Left kidney (tissue), 2 donors: ENCODE results near the gene PSAP. TPM values are rescaled to one million over a fixed set of nuclear protein-coding genes. Genes with fewer than 3 reads are reported as not detected.

ENCODE experiments used
- DNase-seq: peaks from one replicate; pipeline ENCODE4 v3.0.0-alpha.2; 2013
- polyA plus RNA-seq: library from polyadenylated mRNA; unstranded; fragments of 120-200 nt; gene quantifications from one replicate; pipeline ENCODE4 v1.2.1, GENCODE V29; 2013; ENCODE audit not compliant: insufficient read length

Gene PSAP
- polyA plus RNA-seq, 1 donor = 769 TPM

DNA sequence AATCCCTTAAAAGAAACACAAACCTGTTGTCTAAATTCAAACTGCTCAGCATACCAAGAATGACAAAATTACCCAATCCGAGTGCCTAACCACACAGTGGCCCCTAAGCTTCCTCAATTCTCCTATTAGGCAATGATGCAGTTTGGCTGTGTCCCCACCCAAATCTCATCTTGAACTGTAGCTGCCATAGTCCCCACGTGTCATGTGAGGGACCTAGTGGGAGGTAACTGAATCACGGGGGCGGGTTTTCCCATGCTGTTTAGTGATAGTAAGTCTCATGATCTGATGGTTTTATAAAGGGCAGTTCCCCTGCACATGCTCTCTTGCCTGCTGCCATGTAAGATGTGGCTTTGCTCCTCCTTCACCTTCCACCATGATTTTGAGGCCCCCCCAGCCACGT, 21.9 kb downstream of the PSAP start:
- DNase-seq = no peak

DNA sequence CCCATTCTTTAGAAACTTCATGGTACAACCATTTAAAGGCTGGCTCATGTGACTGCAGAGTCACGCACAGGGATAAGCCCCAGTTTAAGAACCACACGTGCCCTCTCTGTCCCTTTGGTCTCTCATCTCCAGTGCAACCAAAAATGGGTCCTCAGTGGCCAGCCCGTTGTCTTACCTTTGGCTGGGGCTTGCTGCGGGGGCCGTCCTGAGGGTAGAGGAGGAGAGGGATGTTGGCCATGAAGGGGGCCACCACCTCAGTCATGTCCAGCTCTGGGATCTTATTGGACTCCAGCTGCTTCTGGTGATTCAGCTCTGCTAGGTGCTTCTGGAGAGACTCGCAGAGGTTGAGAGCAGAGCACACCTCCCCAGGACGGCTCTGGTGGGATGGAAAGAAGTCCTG, 22.3 kb downstream of the PSAP start:
- DNase-seq = no peak

DNA sequence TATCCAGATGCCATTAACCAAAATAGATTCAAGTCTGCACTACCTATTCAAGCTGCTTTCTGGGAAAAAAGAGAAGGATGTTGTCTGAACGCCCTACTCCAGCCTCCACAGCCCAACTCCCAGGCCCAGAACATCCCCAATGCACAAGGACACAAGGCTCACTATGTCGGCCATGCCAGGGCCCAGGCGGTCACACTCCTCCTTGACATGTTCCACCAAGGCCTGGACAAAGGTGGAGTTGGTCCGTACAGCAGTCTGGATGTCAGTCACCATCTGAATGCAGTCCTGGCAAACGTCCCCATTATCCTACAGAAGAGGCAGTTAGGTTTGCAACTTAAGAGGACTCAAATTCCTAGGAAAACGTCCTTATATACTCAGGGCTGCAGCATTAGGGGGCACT, 23.2 kb downstream of the PSAP start:
- no peak for DNase-seq

DNA sequence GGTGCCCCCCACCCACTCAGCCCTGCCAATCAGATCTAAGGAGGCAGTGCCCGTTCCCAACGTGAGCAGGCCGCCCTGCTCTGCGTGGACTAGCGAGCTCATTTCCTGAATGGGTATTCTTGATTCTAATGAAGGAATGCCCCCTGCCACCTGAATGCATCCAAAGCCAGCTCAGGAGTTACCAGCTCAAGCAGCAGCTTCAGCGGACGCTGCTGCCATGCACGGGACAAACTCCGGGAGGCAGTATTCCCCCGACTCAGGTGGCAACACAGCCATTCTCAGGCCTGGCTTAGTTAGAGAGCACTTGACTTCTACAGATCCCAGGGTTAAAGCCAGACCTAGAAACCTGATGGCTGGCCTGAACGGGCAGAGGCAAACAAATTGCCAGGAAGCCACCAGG, 25.8 kb downstream of the PSAP start:
- DNase-seq = no peak

DNA sequence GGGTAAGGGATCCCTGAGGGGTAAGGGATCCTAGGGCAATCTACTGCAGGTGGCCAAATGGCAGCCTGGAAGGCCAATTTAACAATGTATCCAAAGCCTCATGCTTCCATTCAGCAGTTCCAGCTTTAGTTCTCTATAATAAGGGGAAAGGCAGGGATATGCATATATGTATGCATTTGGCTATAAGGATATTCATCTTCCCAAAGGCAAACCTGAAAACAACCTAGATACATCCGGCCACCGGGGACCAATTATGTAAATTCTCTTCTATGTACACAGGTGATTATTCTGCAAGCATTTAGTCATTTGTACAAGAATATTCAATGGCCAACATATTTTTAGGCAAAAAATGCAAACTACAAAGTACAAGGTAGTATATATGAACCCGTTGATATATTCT, 26.7 kb downstream of the PSAP start:
- no peak for DNase-seq

DNA sequence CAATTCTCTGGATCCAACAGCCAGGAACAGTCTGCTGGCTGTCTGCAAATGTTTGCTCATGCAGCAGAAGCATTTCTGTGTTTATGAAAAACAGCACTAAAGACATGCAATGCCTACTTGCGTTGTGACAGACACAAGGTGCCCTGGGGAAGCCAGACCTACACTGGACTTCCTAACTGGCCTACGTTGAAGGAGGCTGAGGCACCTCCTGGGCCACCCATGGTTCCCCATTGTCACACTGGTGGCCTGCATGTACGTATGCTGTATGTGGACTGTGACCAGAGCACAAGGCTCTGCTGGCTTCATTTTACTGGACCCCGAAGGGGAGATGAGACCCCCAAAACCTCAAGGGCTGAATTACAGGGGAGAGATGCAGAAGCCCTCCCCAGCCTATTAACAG, 27.7 kb downstream of the PSAP start:
- no peak for DNase-seq

DNA sequence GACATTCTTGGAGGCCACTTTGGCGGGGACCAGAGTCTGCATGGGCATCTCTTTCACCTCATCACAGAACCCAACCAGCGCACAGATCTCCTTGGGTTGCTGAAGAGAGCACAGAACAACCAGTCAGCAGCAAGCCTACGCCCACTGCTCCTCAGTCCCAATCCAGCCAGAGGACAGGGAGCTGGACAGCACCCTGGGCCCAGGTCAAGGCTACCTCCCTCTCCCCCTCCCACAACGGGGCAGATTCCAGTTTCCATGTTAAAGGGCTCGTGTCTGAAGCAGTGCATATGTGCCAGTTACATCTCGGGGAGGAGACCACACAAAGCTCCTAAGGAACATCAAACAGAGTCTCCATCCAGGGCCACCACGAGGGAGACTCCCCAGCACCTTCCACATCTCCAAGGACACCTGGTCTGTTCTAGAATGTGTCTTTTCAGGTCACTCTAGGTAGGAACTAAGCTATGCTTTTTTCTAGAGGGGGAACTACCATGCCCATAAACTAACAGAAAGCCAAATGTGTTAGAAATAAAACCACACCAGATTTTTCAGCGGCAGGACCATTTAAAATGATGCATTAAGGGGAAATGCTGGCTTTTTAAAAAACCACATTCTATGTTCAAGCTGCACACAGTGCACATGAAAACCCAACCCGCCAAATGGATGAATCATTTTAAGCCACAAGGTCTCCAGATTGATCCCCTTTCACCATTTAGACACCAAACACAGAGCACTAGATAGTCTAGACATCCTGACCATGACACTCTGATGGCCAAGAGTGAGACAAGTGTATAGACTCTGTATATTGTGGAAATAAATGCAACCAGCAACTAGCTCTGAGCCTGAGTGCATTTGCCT, 28.9 kb downstream of the PSAP start:
- DNase-seq = no peak

DNA sequence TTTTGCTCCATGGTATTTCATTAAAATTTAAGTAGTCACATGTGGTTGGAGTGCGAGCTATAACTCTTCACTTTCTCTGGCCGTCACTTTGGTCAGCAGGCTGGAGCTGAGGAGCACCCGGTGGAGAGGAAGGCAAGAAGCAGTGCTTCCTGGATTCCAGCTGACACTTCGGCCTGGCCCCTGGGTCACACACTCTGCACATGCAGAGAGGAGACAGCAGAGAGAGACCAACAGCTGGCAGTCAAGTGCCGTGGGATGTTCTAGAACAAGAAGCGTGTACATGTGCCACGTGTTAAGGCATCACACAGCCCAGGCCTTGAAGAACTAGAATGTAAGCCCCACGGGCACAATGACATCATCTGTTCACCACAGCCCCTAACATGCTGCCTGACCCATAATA, 30.1 kb downstream of the PSAP start:
- no peak for DNase-seq

DNA sequence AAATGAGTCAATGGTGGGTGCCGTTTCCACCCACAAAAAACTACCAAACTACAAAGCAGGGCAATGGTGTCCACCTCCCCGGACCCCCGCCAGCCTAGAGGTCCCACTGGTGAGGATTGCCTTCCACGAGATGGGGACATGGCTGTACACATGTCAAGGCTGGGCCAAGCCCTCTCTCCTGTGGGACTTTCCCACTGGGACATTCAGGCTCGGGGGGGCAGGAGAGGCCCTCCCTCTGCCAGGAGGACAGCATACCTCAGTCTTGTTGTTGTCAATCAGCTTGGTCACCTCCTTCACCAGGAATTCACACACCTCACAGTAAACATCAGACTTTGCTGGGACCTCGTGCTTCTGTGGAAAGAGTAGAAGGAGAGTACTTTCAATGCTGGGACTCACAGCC, 31.1 kb downstream of the PSAP start:
- no peak for DNase-seq

DNA sequence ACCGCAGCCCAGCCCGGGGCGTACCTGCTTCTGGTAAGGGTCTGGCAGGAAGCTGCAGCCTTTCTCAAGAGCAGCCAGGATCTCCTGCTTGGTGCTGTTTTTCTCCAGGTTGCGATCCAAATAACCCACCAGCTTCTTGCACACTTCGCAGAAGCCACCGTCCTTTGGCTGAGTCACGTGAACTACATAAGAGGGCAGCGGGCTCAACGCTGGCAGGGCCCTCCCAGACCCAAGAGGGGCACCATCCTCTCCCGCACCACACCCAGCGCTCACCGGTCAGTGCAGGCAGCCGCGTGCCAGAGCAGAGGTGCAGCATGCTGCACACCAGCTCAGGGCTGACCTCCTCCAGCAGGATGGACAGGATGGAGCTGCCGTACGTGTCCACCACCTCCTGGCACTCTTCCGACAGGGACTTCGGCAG, 31.6 kb downstream of the PSAP start:
- DNase-seq = no peak

DNA sequence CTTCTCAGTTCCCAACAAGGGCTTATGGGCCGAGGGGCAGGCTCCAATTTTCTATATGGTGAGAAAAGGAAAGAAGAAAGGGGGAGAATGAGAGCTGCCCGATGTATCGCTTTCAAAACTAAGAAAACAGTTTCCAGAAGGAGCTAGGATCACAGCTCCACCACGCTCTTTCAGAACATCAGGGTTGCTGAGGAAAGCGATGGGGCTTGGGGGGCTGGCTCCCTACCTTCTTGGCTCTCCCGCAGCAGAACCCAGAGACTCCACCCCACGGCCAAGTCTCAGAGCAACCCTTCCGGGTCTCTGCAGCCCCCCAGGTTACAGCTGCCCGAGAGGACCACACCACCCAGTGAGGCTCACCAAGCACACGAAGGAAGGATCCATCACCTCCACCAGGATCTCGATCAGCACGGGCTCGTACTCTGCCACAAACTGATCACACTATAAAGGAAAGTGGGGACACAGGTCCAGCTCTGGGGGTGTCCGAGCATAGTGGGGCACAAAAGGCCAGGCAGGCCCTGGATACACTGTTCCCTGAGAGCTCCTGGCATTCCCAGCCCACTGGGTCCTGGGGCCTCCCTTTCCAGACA, 32.3 kb downstream of the PSAP start:
- no peak for DNase-seq

DNA sequence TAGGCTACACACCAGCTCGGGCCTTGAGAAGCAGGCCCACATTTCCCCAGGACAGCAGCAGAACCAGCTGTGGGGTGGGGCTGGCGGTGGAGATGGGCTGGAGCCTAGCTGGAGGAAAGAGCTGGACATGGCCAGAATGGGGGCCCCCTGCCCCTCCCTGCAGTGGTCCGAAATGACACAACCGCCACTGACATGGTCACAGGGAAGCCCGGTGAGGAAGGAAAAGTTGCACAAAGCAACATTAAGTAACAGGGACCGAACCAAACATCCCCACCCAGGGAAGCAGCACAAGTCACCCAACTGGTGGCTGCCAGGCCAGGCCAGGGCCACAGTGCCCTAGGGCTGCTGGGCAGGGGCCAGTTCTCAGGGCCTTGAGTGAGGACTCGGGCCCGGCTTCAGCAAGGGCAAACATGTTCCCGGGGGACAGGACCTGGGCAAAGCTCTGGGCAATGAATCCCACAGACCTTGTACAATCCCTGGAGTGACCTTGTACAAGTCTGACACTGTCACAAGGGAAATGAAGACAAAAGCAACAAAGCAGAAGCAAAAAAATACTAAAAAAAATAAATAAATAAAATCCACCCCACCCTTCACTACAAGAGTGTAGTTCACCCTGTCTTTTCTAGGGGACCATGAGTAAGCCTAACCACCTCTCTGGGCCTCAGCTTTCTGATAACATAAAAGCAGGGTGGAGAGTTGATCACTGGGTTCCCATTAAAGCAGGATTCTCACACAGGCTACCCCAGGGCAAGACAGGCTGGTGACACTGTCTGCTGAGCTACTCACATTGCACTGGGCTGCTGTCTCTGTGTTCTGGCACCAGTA, 33.0 kb downstream of the PSAP start:
- DNase-seq = no peak

DNA sequence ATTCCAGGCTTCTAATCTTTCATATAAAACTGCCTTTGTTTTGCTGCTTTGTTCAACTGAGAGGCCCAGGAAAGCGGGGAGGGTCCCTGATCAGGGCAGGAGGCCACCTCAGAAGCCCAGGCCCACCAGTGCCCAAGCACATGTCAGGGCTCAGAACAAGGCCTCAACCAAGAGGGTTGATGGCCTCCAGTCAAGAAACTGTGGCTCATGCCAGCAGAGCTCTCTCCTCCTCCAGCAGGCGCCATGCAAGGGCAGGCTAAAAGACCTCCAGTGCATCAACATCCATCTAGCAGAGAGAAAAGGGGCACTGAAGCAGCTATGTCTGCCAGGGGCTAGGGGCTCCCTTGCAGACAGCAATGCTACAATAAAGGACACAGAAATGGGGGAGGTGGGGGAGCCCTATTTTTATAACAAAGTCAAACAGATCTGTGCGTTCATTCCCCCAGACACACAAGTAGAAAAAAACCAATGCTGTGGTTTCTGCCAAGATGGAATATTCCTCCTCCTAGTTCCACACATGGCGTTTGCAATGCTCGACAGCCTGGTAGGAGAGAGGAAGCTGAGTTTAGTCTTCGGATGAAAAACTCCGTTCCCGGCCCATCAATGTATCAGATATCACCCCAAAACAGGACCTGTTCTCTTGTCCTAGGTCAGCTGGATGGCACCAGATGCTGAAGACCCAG, 34.0 kb downstream of the PSAP start:
- DNase-seq = no peak

DNA sequence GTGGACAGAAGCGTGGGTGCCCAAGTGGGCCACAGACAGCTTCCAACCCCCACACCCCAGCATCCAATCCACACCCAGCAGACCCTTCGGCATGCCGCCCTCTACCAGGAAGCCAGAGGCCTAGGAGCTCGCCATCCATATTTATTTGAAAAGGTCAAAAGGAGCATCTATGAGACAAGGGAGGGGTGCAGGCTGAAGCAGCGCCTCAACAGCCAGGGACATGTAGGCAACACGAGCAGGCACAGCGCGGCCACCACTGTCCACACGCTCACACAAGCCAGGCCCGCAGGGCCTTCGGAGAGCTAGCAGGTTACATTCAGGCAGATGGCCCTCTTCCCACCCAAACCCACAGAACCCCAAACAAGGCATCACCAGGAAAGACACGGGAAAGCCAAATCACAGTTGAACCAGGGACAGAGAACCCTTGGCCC, 34.6 kb downstream of the PSAP start:
- DNase-seq = no peak

DNA sequence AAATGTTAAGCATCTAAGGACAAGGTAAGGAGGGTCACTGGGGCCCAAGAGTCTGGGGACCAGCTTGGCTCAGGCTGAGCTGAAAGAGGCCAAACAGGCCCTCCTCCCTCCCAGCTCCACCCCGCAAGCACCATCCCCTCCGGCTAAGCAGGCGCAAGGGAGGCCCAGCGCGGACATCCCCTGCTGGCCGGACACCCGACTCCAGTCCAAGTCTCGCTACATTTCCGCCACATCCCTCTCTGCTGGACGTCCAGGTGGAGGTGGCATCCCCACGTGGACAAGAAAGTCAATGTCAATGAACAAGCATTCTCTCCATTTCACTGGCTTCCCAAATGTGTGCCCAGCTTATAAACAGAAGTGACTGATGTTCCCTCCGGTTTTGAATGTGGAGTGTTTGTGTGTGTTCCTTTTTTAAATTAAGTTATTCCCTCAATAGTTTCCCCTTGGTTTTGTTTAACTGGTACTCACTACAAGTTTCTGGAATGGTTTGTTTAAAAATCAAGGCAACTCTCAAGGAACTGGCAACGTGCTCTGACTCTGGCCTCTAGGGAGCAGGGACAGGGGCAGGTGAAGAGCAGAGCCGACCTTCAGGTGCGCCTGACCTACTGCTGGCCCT, 35.4 kb downstream of the PSAP start:
- no peak for DNase-seq

DNA sequence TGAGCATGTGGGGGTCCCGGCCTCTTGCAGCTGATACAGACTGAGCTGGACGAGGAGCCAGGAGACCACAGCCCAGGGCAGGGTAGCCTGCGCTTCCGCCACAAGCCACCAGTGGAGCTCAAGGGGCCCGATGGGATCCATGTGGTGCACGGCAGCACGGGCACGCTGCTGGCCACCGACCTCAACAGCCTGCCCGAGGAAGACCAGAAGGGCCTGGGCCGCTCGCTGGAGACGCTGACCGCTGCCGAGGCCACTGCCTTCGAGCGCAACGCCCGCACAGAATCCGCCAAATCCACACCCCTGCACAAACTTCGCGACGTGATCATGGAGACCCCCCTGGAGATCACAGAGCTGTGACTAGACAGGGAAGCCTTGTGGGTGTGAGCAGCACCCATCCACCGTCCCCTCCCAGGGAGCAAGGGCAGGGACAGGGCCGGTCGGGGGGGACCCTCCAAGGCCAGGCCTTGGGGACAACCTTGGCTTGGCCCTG, 36.1 kb downstream of the PSAP start:
- DNase-seq = no peak

DNA sequence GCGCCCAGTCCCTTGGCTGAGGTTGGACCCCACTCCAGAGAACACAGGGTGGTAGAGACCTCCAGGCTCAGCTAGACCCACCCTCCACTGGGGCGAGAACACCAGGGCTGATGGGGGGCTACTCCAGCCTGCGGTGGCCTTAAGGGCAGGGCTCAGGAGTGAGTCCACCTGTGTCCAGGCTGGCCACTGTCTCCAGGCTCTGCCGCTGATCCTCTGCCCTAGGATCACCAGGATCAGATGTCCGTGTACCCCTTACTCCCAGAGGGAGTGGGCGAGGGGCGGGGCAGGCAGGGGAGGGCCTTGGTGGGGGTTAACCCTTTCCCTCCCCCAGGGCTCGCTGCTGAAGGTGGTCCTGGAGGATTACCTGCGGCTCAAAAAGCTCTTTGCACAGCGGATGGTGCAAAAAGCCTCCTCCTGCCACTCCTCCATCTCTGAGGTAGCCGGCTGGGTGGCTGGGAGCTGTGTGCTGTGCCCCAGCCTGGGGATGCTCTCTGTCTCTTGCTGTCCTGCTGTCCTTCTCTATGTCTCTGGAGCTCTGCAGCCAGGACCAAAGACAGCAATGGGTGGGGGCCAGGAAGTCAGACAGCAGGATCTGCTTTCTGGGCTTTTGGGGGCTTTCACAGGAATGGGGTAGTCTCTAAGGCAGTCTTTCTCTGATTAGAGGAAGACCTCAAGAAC, 38.0 kb downstream of the PSAP start:
- no peak for DNase-seq

DNA sequence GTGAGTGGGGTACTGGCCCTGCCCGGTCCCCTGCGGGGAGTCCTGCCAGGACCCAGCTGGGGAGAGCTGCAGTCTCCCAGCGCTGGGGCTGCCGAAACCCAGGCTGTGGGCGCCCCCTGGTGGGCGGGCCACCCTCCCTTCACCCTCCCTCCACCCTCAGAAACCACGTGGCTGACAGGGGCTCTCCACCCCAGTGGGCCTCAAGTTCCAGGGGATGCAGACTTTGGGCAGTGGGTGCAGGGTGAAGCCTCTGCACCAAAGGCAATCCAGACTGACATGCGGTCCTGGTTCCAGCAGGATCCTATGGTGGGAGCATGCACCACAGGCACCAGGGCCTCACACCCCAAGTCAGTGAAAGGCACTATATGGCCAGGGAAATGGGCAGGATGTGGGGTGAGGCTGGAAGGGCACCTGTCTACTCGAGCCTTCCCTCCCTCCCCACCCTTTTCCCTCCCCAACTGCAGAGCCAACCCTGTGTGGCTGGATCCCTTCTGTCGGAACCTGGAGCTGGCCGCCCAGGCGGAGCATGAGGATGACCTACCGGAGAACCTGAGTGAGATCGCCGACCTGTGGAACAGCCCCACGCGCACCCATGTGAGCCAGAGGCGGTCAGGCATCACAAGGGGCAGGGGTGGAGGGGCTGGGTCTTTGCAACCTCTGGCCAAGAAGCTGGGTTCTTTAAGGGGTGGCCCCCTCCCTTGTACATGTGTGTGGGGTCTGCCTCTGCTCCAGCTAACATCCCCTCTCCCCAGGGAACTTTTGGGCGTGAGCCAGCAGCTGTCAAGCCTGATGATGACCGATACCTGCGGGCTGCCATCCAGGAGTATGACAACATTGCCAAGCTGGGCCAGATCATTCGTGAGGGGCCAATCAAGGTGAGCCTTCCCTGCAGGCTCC, 38.8 kb downstream of the PSAP start:
- peak; percentile 35 for DNase-seq

DNA sequence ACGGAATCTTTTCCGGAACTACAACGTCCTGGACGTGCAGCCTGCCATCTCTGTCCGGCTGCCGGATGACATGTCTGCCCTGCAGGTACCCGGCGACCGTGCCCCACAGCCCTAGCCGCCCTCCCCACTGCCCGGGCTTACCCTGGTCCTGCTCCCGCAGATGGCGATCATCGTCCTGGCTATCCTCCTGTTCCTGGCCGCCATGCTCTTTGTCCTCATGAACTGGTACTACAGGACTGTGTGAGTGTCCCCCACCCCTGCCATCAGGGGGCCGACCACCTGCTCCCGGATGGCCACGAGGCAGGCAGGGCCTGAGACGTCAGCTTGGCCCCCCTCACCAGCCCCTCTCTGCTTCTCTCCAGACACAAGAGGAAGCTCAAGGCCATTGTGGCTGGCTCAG, 39.7 kb downstream of the PSAP start:
- DNase-seq = no peak
